Colonic mucosa (tissue), 4 donors: ENCODE results near the gene FGF14. TPM values are rescaled to one million over a fixed set of nuclear protein-coding genes. Genes with fewer than 3 reads are reported as not detected.

Experiments used
- DNase-seq: peaks from one replicate; pipeline ENCODE4 v3.0.0-alpha.2; 2020
- H3K27ac ChIP-seq: fragments of 200-600 bp; one replicate; pipeline ENCODE4 v1.8.0; 2021
- H3K27me3 ChIP-seq: fragments of 200-600 bp; one replicate; pipeline ENCODE4 v1.8.0; 2021
- H3K36me3 ChIP-seq: fragments of 200-600 bp; one replicate; pipeline ENCODE4 v1.8.0; 2021
- H3K4me1 ChIP-seq: fragments of 200-600 bp; one replicate; pipeline ENCODE4 v1.8.0; 2021; ENCODE audit warnings: mild to moderate bottlenecking
- H3K4me3 ChIP-seq: fragments of 200-600 bp; one replicate; pipeline ENCODE4 v1.8.0; 2021
- H3K9ac ChIP-seq, 2 donors: one replicate each; pipeline ENCODE4 v1.7.0; 2013; ENCODE audit warnings: control low read depth in 2 of 2, low read depth in 2 of 2, low read length in 2 of 2
- H3K9me3 ChIP-seq: fragments of 200-600 bp; one replicate; pipeline ENCODE4 v1.8.0; 2021
- intact Hi-C: fragments of 100-400 bp; cut with DNase I; formaldehyde crosslinking; loops from one replicate; pipeline ENCODE4 v1.14.1; 2022
- total RNA-seq, 2 donors: library from RNA; stranded (reverse); fragmentation: NEBNext Ultra II Directional in 1 of 2; extraction: Animal tissue kit (Norgen Biotek cat#: 25700) in 1 of 2; gene quantifications; one replicate each; pipeline ENCODE4 v1.2.1, GENCODE V29; 2021
- TF ChIP-seq, protein P1 (sequence below): fragments of 200-600 bp; IDR thresholded peaks from one replicate; pipeline ENCODE4 v1.8.0; 2022; ENCODE audit warnings: antibody characterized with exemption, mild to moderate bottlenecking
- donor health status: healthy.
- donor health status: DM: no; HTN: no; CAD: no.
- donor health status: DM: no; HTN: no; CAD: no.

Gene FGF14
- total RNA-seq, 2 donors from 2014 or later, result 0.62 to 0.85 TPM

DNA sequence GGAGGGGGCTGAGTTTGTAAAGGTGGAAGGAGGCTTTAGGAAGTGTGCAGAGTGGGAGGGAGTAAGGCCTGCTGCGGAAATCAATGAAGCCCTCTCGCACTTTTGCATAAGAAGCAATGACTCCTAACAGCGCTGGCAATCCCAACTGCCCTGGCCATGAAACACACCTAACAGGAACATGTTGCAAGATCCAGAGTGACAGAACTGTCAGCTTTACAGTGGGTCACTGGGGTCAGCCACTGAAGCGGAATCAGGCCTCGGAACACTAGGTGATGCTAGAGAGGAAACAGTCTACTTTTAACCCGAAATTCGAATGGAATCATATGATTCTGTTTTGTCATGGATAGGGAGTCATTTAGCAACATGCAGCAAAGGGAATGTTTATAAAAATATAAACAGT is 54.4 kb downstream of the FGF14 start:
- Histone ChIP-seq H3K9ac (no peak overlapping the region), H3K9me3 (no peaks in the 10 kb centered on the region), H3K27ac (no peak overlapping the region), H3K4me1 (no peaks in the 10 kb centered on the region), H3K4me3 (no peak overlapping the region), H3K36me3 (no peaks in the 10 kb centered on the region), H3K27me3 (no peaks in the 10 kb centered on the region)
- TF ChIP-seq, protein P1, sequence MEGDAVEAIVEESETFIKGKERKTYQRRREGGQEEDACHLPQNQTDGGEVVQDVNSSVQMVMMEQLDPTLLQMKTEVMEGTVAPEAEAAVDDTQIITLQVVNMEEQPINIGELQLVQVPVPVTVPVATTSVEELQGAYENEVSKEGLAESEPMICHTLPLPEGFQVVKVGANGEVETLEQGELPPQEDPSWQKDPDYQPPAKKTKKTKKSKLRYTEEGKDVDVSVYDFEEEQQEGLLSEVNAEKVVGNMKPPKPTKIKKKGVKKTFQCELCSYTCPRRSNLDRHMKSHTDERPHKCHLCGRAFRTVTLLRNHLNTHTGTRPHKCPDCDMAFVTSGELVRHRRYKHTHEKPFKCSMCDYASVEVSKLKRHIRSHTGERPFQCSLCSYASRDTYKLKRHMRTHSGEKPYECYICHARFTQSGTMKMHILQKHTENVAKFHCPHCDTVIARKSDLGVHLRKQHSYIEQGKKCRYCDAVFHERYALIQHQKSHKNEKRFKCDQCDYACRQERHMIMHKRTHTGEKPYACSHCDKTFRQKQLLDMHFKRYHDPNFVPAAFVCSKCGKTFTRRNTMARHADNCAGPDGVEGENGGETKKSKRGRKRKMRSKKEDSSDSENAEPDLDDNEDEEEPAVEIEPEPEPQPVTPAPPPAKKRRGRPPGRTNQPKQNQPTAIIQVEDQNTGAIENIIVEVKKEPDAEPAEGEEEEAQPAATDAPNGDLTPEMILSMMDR, result no peak
- intact Hi-C loops, result no loop called here
- DNase-seq, result no peak

DNA sequence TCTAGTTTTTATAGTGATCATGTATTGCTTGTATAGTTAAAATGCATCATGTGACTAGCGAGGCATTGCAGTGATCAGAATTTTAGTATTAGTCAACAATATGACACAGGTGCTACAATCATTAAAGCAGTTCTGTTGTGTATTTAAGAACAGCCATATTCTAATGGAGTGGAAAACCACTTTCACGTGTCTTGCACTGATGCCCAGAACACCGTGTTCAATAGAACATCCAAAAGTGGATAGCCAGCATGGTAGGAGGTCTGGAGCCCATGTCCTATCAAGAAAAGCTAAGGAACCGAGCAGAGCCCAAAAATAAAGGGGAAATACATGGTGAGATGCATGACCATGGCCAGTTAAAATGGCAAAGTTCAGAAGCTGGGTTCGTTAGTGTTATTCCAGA is 55.1 kb downstream of the FGF14 start:
- Histone ChIP-seq H3K9ac (no peak overlapping the region), H3K9me3 (no peaks in the 10 kb centered on the region), H3K36me3 (no peaks in the 10 kb centered on the region), H3K27me3 (no peaks in the 10 kb centered on the region), H3K4me1 (no peaks in the 10 kb centered on the region), H3K27ac (no peak overlapping the region), H3K4me3 (no peak overlapping the region)
- intact Hi-C loops, result no loop called here
- DNase-seq, result no peak
- TF ChIP-seq, protein P1, result no peak

DNA sequence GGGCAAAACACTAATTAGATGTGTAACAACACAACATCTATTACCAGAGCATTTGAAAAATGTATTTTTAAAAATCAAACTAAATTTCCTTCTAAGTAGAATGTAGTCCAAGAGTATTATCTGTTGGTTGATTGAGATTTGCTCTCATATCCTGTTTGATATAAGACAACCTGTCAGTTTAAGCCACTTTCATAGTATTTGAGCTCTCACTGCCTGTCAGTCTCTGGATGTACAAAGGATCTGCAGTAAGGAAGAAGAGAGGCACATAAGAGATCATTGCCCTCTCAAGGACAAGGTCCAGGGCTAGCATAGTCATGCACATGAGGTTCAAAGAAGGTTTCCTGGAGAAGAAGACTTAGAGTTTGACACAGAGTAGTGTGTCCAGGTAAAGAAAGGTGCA is 57.4 kb downstream of the FGF14 start:
- no peaks in the 10 kb centered on the region for H3K36me3 ChIP-seq
- intact Hi-C loops, result no loop called here
- H3K27me3 ChIP-seq, result no peaks in the 10 kb centered on the region
- H3K4me3 ChIP-seq, result no peak overlapping the region
- no peaks in the 10 kb centered on the region for H3K4me1 ChIP-seq
- no peaks in the 10 kb centered on the region for H3K9me3 ChIP-seq
- DNase-seq, result no peak
- no peak overlapping the region for H3K9ac ChIP-seq
- H3K27ac ChIP-seq, result no peak overlapping the region
- TF ChIP-seq, protein P1, result no peak

DNA sequence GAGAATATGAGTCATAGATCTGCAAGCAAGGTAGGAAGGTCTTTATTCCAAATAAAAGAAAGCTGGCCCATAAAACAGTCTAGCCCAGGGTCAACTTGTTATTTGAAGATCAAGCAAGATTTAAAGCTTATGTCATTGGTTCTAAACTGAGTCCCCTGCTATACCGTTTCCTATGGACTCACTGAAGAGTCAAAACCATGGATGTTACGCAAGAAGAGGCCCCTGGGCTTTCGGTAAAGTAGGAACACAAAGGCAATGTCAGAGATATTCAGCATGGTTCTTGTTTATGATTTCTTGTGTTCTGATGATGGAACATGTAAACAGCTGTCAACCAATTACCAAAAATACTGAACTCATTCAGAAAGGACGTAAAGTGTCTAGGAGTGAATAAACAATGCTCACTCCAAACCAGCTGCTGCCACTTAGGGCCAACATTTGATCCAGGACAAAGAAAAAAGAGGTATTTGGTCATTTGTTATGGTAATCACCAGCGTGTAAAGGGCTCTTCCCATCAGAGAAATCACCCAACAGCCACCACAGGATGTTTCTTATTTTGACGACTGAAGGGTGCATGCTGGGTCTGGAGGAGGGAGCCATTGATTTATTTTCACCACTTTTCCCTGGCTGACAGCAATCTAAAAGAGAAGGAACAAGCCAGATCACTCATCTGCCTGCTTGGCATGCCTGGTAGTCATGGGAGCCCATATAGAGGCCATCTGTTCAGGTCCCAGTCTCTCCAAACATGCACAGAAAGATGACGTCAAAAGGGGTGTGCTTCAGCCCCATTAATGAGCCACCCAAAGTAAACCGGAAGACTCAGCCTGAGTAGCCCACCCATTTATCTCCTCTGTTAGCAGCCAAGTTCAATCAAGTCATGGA is 68.3 kb downstream of the FGF14 start:
- Histone ChIP-seq H3K27ac (no peak overlapping the region), H3K27me3 (no peaks in the 10 kb centered on the region), H3K4me3 (no peak overlapping the region), H3K9ac (no peak overlapping the region), H3K36me3 (no peaks in the 10 kb centered on the region), H3K4me1 (no peaks in the 10 kb centered on the region), H3K9me3 (no peaks in the 10 kb centered on the region)
- TF ChIP-seq, protein P1, result no peak
- intact Hi-C loops, result no loop called here
- no peak for DNase-seq

DNA sequence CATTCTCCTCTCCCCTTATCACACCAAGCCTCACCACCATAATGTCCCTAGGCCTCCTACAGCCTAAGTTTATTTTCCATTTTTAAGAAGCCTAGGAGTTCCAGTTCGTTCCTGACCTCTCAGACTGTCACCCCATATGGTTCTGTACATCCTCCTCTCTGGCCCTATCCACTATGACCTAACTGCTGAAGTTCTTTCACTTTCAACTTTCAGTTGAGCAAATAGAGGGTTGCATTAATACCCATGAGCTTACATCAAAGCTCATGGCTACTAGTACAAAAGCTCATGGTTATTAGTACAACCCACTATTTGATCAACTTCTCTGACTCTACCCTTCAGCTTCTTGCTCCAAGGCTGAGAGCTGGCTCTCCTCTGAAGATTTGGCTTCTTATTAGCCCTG is 72.9 kb downstream of the FGF14 start:
- no peaks in the 10 kb centered on the region for H3K27me3 ChIP-seq
- no peak overlapping the region for H3K4me3 ChIP-seq
- TF ChIP-seq, protein P1, result no peak
- no peak for DNase-seq
- H3K9ac ChIP-seq, result no peak overlapping the region
- intact Hi-C loops, result no loop called here
- H3K27ac ChIP-seq, result no peak overlapping the region
- H3K4me1 ChIP-seq, result no peaks in the 10 kb centered on the region
- H3K9me3 ChIP-seq, result no peaks in the 10 kb centered on the region
- H3K36me3 ChIP-seq, result no peaks in the 10 kb centered on the region
